A673 (cell line): ENCODE results near the gene MECR. TPM values are rescaled to one million over a fixed set of nuclear protein-coding genes. Genes with fewer than 3 reads are reported as not detected.
A peak's percentile ranks its signal among the peaks of the same experiment; 100 is the strongest.
"Not testable (repeated sequence)": the region's sequence is repeated elsewhere in the genome, so short reads cannot be mapped to it uniquely, and the experiment has no call there.

ENCODE experiments used
- BruUV-seq: library from RNA; stranded (reverse); fragments of 400-500 nt; replicated peaks from 2 replicates; lab custom pipeline; 2021; lab: Mats Ljungman, UMichigan
- CTCF ChIA-PET: fragments of 300-600 bp; sonication (Branson Sonifier 250); formaldehyde crosslinking; loops from one replicate; lab custom pipeline; 2022; ENCODE audit warnings: antibody characterized with exemption; lab: Charles Lee
- POLR2A ChIA-PET: fragments of 300-600 bp; sonication (Branson Sonifier 250); formaldehyde crosslinking; loops from one replicate; lab custom pipeline; 2022; ENCODE audit warnings: antibody characterized with exemption; ENCODE audit not compliant: low non-redundant PET; lab: Charles Lee
- DNase-seq: peaks from one replicate; pipeline ENCODE4 v3.0.0-alpha.2; 2015; ENCODE audit warnings: low spot score
- H3K27ac ChIP-seq: fragments of 200-600 bp; sonication (generic); 2 replicates; pipeline ENCODE4 v1.5.1; 2016; ENCODE audit warnings: mixed run types, low read depth, mild to moderate bottlenecking, mixed read lengths, antibody characterized with exemption, low read length; ENCODE audit not compliant: poor library complexity, severe bottlenecking
- H3K27me3 ChIP-seq: fragments of 200-600 bp; sonication (generic); replicated peaks from 2 replicates; pipeline ENCODE4 v1.6.1; 2017; ENCODE audit warnings: mixed run types, low read depth, mild to moderate bottlenecking, mixed read lengths, antibody characterized with exemption, low read length; ENCODE audit not compliant: insufficient read depth, poor library complexity
- H3K36me3 ChIP-seq: fragments of 200-600 bp; sonication (generic); 2 replicates; pipeline ENCODE4 v1.6.1; 2016; ENCODE audit warnings: mixed run types, mild to moderate bottlenecking, mixed read lengths, antibody characterized with exemption, low read length; ENCODE audit not compliant: insufficient read depth, poor library complexity, severe bottlenecking
- H3K4me1 ChIP-seq: fragments of 200-600 bp; sonication (generic); 2 replicates; pipeline ENCODE4 v1.6.1; 2017; ENCODE audit warnings: mixed run types, mild to moderate bottlenecking, mixed read lengths, antibody characterized with exemption, low read length; ENCODE audit not compliant: insufficient read depth, poor library complexity, severe bottlenecking
- H3K4me3 ChIP-seq: fragments of 200-600 bp; sonication (generic); 2 replicates; pipeline ENCODE4 v1.5.1; 2016; ENCODE audit warnings: low read depth, mixed run types, mild to moderate bottlenecking, mixed read lengths, low read length; ENCODE audit not compliant: poor library complexity, severe bottlenecking
- H3K9me3 ChIP-seq: fragments of 200-600 bp; sonication (generic); 2 replicates; pipeline ENCODE4 v1.6.1; 2016; ENCODE audit warnings: mixed run types, low read depth, mild to moderate bottlenecking, mixed read lengths, antibody characterized with exemption, low read length; ENCODE audit not compliant: poor library complexity, severe bottlenecking
- EZH2 ChIP-seq: fragments of 200-600 bp; sonication (generic); IDR thresholded peaks from 2 replicates; pipeline ENCODE4 v1.6.1; 2017; ENCODE audit warnings: borderline replicate concordance, low read depth, mild to moderate bottlenecking, mixed read lengths, antibody characterized with exemption, low read length; ENCODE audit not compliant: poor library complexity, severe bottlenecking
- intact Hi-C: fragments of 100-400 bp; cut with micrococcal nuclease; formaldehyde crosslinking; loops from one replicate; pipeline ENCODE4 v1.10.0; 2022; ENCODE audit not compliant: unreplicated experiment
- total RNA-seq: library from RNA; stranded (reverse); gene quantifications from 2 replicates; pipeline ENCODE4 v1.2.3, GENCODE V29; 2021
- TF ChIP-seq, protein P1 (sequence below): fragments of 300-800, 200-600 bp; sonication (generic); conservative IDR thresholded peaks from 2 replicates; pipeline ENCODE4 v1.5.1; 2017; ENCODE audit warnings: low read depth, mild to moderate bottlenecking, antibody characterized with exemption, low read length, moderate library complexity, mixed read lengths

MECR gene
- total RNA-seq, 1 experiment from 2014 or later, result 39.0 TPM

DNA sequence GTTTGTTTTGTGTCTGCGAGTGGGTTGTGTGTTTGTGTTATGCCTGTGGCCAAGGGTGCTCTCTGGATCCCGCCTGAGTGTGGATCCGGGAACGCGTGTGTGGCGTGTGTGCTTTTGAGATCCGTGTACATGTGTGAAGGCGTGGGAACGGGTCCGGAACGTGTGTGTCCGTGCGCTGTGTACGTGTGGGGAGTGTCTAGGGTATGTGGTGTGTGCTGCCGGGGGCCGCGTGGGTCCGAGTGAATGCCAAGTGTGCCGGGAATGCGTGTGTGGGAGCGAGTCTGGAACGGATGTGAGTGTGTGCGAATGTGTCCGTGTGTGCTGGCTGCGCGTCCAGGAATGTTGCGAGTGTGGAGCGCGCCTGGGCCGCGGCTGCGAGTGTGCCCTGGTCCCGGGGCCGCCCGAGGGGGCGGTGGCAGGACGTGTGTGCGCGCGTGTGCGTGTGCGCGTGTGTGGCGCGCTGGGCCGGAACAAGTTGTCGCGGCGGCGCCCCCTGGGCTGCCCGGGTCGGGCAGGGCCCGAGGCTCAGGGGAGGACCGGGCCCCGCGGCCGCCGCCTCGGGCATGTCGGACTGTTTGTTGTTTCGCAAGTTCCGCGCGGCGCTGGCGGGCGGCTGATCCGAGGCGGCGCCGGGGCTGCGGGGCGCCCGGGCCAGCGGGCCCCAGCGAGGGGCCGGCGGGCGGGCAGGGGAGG, 6.5 kb upstream of the MECR start:
- Histone ChIP-seq H3K4me1 (peaks cover 12% of the 10 kb centered on the region), H3K36me3 (no peaks in the 10 kb centered on the region), H3K27ac (no peak overlapping the region), H3K9me3 (no peaks in the 10 kb centered on the region), H3K27me3 (peaks cover 6% of the 10 kb centered on the region), H3K4me3 (peak overlapping the region; percentile 60)
- DNase-seq, result peak; percentile 43
- BruUV-seq, result TSS peak; percentile 79
- intact Hi-C loops, result loop anchor here (2.0 to 10.0 kb wide), 3 partner anchors 108 to 1472 kb away; no protein-coding TSS in a partner anchor
- ChIA-PET CTCF (no interaction called here), POLR2A (no interaction called here)
- TF ChIP-seq, protein P1, sequence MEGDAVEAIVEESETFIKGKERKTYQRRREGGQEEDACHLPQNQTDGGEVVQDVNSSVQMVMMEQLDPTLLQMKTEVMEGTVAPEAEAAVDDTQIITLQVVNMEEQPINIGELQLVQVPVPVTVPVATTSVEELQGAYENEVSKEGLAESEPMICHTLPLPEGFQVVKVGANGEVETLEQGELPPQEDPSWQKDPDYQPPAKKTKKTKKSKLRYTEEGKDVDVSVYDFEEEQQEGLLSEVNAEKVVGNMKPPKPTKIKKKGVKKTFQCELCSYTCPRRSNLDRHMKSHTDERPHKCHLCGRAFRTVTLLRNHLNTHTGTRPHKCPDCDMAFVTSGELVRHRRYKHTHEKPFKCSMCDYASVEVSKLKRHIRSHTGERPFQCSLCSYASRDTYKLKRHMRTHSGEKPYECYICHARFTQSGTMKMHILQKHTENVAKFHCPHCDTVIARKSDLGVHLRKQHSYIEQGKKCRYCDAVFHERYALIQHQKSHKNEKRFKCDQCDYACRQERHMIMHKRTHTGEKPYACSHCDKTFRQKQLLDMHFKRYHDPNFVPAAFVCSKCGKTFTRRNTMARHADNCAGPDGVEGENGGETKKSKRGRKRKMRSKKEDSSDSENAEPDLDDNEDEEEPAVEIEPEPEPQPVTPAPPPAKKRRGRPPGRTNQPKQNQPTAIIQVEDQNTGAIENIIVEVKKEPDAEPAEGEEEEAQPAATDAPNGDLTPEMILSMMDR, result no peak
- TF ChIP-seq EZH2, result no peak

DNA sequence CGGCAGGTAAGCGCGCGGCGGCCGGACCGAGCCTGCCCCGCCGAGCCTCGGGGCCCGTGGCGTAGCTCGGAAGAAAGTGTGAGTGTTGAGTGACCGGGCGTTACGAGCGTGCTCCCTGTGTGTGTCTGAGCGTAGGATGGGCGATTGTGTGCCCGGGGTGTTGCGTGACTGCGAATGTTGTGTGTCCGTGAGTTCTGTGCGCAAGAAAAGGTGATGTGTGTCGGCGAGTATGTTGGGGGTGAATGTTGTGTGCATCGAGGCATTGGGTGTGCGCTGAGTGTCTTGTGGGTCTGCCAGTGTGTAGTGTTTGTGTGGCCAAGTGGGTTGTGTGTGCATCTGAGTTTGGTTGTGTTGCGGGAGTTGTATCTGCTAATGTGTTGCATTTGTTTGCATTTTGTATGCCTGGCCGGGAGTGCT, 6.0 kb upstream of the MECR start:
- POLR2A ChIA-PET, result no interaction called here
- TF ChIP-seq, protein P1, result no peak
- no peak for TF ChIP-seq EZH2
- BruUV-seq, result no TSS peak
- no peaks in the 10 kb centered on the region for H3K9me3 ChIP-seq
- intact Hi-C loops, result loop anchor here (2.0 to 10.0 kb wide), 3 partner anchors 108 to 1472 kb away; no protein-coding TSS in a partner anchor
- H3K27me3 ChIP-seq, result peaks cover 6% of the 10 kb centered on the region
- no peak overlapping the region for H3K27ac ChIP-seq
- peak; percentile 32 for DNase-seq
- CTCF ChIA-PET, result no interaction called here
- H3K4me1 ChIP-seq, result peaks cover 12% of the 10 kb centered on the region
- no peaks in the 10 kb centered on the region for H3K36me3 ChIP-seq
- H3K4me3 ChIP-seq, result peak overlapping the region; percentile 60

DNA sequence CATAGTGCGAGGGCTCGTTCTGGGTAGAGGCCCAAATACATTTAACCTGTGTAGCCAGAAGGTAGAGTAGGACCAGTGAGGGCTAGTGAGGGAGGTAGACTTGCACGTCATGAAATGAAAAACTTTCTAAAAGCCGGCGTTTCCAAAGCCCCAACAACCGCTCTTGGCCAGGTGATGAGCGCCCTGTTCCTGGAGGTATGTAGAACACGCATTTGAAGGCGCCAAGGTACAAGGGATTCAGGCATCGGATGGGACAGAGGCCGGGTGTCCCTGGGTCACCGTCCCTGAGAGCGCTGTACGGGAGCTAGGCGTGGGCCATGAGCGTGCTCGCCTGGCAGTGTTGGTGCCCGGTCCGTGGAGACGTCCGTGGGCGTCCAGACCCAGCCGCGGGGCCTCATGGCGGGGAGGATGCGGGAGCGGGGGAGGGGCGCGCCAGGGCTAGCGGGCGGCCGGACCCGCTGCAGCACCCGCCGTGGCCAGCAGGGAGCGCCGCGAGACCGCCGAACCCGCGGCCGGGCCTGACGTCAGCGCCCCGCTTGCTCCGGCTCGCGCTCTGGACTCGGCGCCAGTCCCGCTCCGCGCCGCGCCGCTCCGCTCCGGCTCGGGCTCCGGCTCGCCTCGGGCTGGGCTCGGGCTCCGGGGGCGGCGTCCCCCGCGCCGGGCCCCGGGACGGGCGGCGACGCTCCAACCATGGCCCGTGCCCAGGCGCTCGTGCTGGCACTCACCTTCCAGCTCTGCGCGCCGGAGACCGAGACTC, 5.4 kb upstream of the MECR start, which contains the start of gene PTPRU:
PTPRU (plus strand) TSS at position 568 of the 757 bp plus-strand sequence; CDS start at position 691, 123 bp downstream.
- TF ChIP-seq, protein P1, result peak; percentile 49
- no peak for TF ChIP-seq EZH2
- H3K27me3 ChIP-seq, result peaks cover 6% of the 10 kb centered on the region
- ChIA-PET POLR2A (no interaction called here), CTCF (no interaction called here)
- peak; percentile 80 for DNase-seq
- no peak within 1 kb of the TSS for H3K27ac ChIP-seq
- BruUV-seq, result no TSS peak
- intact Hi-C loops, result loop anchor here (2.0 to 10.0 kb wide), 3 partner anchors 109 to 1473 kb away; no protein-coding TSS in a partner anchor
- H3K9me3 ChIP-seq, result no peaks in the 10 kb centered on the region
- peak within 1 kb of the TSS; percentile 60 for H3K4me3 ChIP-seq
- peaks cover 14% of the 10 kb centered on the region for H3K4me1 ChIP-seq
- H3K36me3 ChIP-seq, result no peaks in the 10 kb centered on the region

DNA sequence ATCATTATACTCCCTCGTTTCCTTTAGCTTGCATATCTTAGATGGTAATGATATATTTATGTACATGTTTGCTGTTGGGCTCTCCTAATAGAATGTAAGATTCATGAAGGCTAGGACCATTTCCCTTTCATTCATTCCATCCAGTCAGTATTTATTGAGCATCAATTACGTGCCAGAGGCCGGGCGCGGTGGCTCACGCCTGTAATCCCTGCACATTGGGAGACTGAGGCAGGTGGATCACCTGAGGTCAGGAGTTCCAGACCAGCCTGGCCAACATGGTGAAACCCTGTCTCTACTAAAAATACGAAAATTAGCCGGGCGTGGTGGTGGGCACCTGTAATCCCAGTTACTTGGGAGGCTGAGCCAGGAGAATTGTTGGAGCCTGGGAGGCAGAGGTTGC, 4.1 kb upstream of the MECR start:
- H3K4me1 ChIP-seq, result peaks cover 19% of the 10 kb centered on the region
- H3K9me3 ChIP-seq, POLR2A ChIA-PET, H3K27ac ChIP-seq, H3K4me3 ChIP-seq, H3K27me3 ChIP-seq, BruUV-seq, H3K36me3 ChIP-seq, DNase-seq: not testable (repeated sequence)
- intact Hi-C loops, result loop anchor here (10.0 kb wide), 2 partner anchors 110 to 850 kb away; no protein-coding TSS in a partner anchor
- CTCF ChIA-PET, result interaction anchor here (1.0 kb wide), 1 partner anchor 1545 kb away, joined by 3 read pairs; no protein-coding TSS in a partner anchor
